Measurements from ENCODE around the gene GOLGA6L10. TPM values are rescaled to one million over a fixed set of nuclear protein-coding genes. Genes with fewer than 3 reads are reported as not detected.
A peak's percentile ranks its signal among the peaks of the same experiment; 100 is the strongest.
"Not testable (repeated sequence)": the region's sequence is repeated elsewhere in the genome, so short reads cannot be mapped to it uniquely, and the experiment has no call there.

The GOLGA6L10 gene
- total and polyA plus RNA-seq, 2 experiments from 2014 or later: 0.07 to 0.23 TPM

- no peak for TF ChIP-seq REST (IDR thresholded peaks at IDR 0.05; ENCODE audit: unreplicated experiment)
- no peak for TF ChIP-seq EZH2 (IDR thresholded peaks at IDR 0.05; ENCODE audit: low read depth, unreplicated experiment)
- TF ChIP-seq EZH2phosphoT487 (IDR thresholded peaks at IDR 0.05; ENCODE audit: unreplicated experiment): no peak
- TF ChIP-seq, protein P1, sequence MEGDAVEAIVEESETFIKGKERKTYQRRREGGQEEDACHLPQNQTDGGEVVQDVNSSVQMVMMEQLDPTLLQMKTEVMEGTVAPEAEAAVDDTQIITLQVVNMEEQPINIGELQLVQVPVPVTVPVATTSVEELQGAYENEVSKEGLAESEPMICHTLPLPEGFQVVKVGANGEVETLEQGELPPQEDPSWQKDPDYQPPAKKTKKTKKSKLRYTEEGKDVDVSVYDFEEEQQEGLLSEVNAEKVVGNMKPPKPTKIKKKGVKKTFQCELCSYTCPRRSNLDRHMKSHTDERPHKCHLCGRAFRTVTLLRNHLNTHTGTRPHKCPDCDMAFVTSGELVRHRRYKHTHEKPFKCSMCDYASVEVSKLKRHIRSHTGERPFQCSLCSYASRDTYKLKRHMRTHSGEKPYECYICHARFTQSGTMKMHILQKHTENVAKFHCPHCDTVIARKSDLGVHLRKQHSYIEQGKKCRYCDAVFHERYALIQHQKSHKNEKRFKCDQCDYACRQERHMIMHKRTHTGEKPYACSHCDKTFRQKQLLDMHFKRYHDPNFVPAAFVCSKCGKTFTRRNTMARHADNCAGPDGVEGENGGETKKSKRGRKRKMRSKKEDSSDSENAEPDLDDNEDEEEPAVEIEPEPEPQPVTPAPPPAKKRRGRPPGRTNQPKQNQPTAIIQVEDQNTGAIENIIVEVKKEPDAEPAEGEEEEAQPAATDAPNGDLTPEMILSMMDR (conservative IDR thresholded peaks at IDR 0.05; ENCODE audit: low read depth in 2 of 2): no peak
- TF ChIP-seq CREB1 (CRISPR knock-in tag; IDR thresholded peaks at IDR 0.05; ENCODE audit: low read depth): no peak
- TF ChIP-seq POLR2AphosphoS5 (IDR thresholded peaks at IDR 0.05; ENCODE audit: low read depth): no peak
- no peak for TF ChIP-seq ZNF114 (CRISPR knock-in tag; IDR thresholded peaks at IDR 0.05)
- TF ChIP-seq, protein P2, sequence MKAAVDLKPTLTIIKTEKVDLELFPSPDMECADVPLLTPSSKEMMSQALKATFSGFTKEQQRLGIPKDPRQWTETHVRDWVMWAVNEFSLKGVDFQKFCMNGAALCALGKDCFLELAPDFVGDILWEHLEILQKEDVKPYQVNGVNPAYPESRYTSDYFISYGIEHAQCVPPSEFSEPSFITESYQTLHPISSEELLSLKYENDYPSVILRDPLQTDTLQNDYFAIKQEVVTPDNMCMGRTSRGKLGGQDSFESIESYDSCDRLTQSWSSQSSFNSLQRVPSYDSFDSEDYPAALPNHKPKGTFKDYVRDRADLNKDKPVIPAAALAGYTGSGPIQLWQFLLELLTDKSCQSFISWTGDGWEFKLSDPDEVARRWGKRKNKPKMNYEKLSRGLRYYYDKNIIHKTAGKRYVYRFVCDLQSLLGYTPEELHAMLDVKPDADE (IDR thresholded peaks at IDR 0.05): no peak
These were observed 44.4 kb upstream of the GOLGA6L10 start (continued) for GRCh38 chr15:82393671-82394070.

DNA sequence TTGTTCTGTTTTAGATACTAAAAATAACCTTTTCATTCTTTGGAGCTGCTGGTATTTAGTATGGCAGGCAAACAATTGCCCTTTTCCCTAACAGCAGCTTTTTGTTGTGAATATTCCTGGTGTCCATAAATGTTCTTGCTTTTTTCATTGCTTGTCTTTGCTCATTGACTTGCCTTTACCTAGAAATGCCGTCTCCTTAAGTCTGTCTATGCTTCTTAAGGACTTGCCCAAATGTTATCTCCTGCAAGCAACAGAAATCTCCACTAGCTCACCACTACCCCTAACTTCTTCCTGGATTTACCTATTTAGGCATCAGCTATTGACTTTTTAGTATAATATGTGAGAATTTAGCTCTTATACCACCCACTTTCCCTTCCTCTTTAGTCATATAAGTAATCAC, 42.8 kb upstream of the GOLGA6L10 start:
- not testable (repeated sequence) for H3K36me3 ChIP-seq (ENCODE audit: insufficient read depth); H3K36me3 Mint-ChIP-seq (ENCODE audit: low read depth); H3K4me3 Mint-ChIP-seq; H3K4me2 ChIP-seq; H3F3A ChIP-seq (replicated peaks; ENCODE audit: low read depth); H3K27ac ChIP-seq (ENCODE audit: low read depth); H2AFZ ChIP-seq; H4K20me1 ChIP-seq (replicated peaks; ENCODE audit: insufficient read depth); DNase-seq (ENCODE audit: low spot score); H3K27ac Mint-ChIP-seq; H3K9me2 ChIP-seq (ENCODE audit: insufficient read depth); ATAC-seq; H3K4me3 ChIP-seq; H3K27me3 Mint-ChIP-seq (ENCODE audit: insufficient read depth, low read depth, poor library complexity); H3K9me3 Mint-ChIP-seq; H3K27me3 ChIP-seq (ENCODE audit: insufficient read depth)
- peaks cover 41% of the 10 kb centered on the region for H3K4me1 Mint-ChIP-seq
- Histone ChIP-seq H3K4me1 (ENCODE audit: insufficient read depth) (peaks cover 36% of the 10 kb centered on the region), H3K79me2 (replicated peaks; ENCODE audit: insufficient read depth) (peaks cover 89% of the 10 kb centered on the region)

DNA sequence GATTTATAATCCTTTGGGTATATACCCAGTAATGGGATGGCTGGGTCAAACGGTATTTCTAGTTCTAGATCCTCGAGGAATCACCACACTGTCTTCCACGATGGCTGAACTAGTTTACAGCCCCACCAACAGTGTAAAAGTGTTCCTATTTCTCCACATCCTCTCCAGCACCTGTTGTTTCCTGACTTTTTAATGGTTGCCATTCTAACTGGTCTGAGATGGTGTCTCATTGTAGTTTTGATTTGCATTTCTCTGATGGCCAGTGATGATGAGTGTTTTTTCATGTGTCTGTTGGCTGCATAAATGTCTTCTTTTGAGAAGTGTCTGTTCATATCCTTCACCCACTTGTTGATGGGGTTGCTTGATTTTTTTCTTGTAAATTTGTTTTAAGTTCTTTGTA, 40.9 kb upstream of the GOLGA6L10 start:
- H3K36me3 Mint-ChIP-seq (ENCODE audit: low read depth): not testable (repeated sequence)

DNA sequence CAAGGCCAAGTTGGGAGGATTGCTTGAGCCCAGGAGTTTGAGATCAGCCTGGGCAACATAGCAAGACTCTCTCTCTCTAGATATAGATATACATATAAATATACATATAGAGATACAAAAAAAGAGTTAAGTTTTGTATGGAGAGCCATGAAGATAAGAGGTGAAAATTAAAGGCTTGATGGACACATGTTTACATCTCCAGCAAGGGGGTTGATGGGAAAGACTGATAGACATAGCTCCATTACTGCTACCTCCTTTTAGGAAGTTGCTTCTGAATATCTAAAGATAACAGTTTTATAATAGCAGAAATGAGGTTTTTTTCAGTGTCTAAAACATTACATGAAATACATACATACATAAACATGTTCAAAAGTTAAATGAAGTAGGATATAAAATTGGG, 37.9 kb upstream of the GOLGA6L10 start:
- not testable (repeated sequence) for H3K36me3 ChIP-seq (ENCODE audit: insufficient read depth); DNase-seq (ENCODE audit: low spot score); H3K4me2 ChIP-seq; H2AFZ ChIP-seq; H3K27ac ChIP-seq (ENCODE audit: low read depth); ATAC-seq; H3K27me3 ChIP-seq (ENCODE audit: insufficient read depth); H3K27ac Mint-ChIP-seq; H3K9me2 ChIP-seq (ENCODE audit: insufficient read depth); H3K4me3 ChIP-seq; H3K4me3 Mint-ChIP-seq; H3K36me3 Mint-ChIP-seq (ENCODE audit: low read depth); H3F3A ChIP-seq (replicated peaks; ENCODE audit: low read depth); H3K27me3 Mint-ChIP-seq (ENCODE audit: insufficient read depth, low read depth, poor library complexity); H3K9me3 Mint-ChIP-seq
- peaks cover 46% of the 10 kb centered on the region for H3K4me1 ChIP-seq (ENCODE audit: insufficient read depth)
- peaks cover 88% of the 10 kb centered on the region for H3K79me2 ChIP-seq (replicated peaks; ENCODE audit: insufficient read depth)
- H4K20me1 ChIP-seq (replicated peaks; ENCODE audit: insufficient read depth): 0 out of 2 replicates have a peak, but pooled peaks cover 12% of the 10 kb centered on the region
- H3K4me1 Mint-ChIP-seq: peaks cover 45% of the 10 kb centered on the region

More for the DNA sequence above, 40.9 kb upstream of the GOLGA6L10 start:
- Mint-ChIP-seq H3K27ac (peak overlapping the region; percentile 42; the same call in 1 of the 2 replicates), H3K4me1 (peaks cover 41% of the 10 kb centered on the region)
- not testable (repeated sequence) for H3K36me3 ChIP-seq (ENCODE audit: insufficient read depth); H3K9me2 ChIP-seq (ENCODE audit: insufficient read depth); H2AFZ ChIP-seq; H3K4me3 ChIP-seq; H3K4me3 Mint-ChIP-seq; ATAC-seq; H3K27me3 Mint-ChIP-seq (ENCODE audit: insufficient read depth, low read depth, poor library complexity); H3K4me2 ChIP-seq; H3F3A ChIP-seq (replicated peaks; ENCODE audit: low read depth); H3K27me3 ChIP-seq (ENCODE audit: insufficient read depth); DNase-seq (ENCODE audit: low spot score); H3K9me3 Mint-ChIP-seq
- 0 out of 2 replicates have a peak, but pooled peaks cover 12% of the 10 kb centered on the region for H4K20me1 ChIP-seq (replicated peaks; ENCODE audit: insufficient read depth)
- H3K4me1 ChIP-seq (ENCODE audit: insufficient read depth): peaks cover 36% of the 10 kb centered on the region
- peaks cover 92% of the 10 kb centered on the region for H3K79me2 ChIP-seq (replicated peaks; ENCODE audit: insufficient read depth)
- 0 out of 2 replicates have a peak overlapping the region, but pooled peaks have one; percentile 35 for H3K27ac ChIP-seq (ENCODE audit: low read depth)

Data from GM23338 (cell line).